OCI-M1 (cell line): ENCODE measurements around the gene ABCG4.
"Not testable (repeated sequence)": the region's sequence is repeated elsewhere in the genome, so short reads cannot be mapped to it uniquely, and the experiment has no call there.

Experiments
- DNase-seq: peaks from one replicate; lab custom pipeline; 2025; lab: John Stamatoyannopoulos, UW

ABCG4 gene

DNA sequence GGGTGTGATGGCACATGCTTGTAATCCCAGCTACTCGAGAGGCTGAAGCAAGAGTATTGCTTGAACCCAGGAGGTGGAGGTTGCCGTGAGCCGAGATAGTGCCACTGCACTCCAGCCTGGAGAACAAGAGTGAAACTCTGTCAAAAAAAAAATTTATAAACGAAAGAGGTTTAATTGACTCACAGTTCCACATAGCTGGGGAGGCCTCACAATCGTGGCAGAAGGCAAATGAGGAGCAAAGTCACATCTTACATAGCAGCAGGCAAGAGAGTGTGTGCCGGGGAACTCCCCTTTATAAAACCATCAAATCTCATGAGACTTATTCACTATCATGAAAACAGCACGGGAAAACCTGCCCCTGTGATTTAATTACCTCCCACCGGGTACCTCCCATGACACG, 35.5 kb downstream of the ABCG4 start:
- DNase-seq = not testable (repeated sequence)

DNA sequence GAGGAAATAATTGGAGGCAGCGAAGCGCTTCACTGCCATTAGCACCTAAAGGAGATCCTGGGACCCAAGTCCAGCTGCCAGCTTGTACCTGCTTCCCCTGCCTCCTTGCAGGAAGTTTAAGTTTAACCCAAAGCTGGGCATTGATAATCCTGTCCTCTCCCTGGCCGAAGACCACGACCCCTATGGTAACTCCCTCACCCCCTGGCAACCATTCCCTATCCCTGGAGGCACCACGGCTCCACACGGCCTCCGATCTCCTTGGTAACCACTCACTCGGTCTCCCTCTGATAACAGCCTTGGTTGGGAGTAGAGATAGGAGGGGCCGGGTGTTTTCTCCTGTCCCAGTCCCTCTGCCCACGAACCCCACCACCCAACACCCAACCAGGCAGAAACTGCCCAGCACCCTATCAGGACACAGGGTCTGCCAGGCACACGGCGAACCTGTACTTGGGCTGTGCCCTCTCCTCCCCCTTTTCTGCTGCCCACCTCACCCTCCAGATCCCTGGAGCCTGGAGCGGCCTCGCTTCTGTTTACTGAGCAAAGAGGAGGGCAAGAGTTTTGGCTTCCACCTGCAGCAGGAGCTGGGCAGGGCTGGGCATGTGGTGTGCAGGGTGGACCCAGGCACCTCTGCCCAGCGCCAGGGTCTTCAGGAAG, 37.3 kb downstream of the ABCG4 start:
- no peak for DNase-seq

DNA sequence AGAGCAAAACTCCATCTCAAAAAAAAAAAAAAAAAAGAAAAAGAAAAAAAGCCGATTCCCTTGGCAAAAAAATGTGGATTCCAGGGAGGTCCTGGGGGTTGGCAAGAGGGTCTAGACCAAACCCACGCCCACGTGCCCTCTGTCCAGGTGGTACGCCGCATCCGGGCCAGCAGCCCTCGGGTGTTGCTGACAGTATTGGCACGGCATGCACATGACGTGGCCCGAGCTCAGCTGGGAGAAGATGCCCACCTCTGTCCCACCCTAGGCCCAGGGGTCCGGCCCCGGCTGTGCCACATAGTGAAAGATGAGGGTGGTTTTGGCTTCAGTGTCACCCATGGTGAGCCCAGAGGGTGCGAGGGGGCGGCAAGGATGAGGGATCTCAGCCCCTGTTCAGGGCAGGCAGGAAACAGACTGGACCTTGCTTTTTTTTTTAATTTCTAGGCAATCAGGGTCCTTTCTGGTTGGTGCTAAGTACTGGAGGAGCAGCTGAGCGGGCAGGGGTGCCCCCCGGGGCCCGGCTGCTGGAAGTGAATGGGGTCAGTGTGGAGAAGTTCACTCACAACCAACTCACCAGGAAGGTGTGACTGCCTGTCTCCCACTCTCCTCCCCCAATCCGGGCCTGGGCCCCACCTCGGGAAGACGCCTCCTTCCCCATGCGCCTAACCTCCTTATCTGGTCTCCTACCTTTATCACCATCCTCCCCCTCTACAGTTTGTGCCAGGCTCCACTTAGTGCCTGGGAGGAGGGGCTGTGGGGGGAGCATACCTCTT, 38.5 kb downstream of the ABCG4 start:
- no peak for DNase-seq

DNA sequence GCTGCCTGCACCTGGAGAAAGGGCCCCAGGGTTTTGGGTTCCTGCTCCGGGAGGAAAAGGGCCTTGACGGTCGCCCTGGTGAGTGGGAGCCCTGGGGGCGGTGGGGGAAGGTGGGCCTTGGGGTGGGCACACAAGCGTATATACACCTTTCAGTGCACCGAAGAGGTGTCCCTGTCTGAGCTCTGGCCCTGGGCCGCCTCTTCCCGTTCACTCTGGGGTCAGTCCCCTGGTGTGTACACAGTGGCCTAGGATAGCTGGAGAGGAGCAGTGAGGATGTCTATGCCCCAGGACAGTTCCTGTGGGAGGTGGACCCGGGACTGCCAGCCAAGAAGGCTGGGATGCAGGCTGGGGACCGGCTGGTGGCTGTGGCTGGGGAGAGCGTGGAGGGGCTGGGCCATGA, 39.2 kb downstream of the ABCG4 start:
- no peak for DNase-seq

DNA sequence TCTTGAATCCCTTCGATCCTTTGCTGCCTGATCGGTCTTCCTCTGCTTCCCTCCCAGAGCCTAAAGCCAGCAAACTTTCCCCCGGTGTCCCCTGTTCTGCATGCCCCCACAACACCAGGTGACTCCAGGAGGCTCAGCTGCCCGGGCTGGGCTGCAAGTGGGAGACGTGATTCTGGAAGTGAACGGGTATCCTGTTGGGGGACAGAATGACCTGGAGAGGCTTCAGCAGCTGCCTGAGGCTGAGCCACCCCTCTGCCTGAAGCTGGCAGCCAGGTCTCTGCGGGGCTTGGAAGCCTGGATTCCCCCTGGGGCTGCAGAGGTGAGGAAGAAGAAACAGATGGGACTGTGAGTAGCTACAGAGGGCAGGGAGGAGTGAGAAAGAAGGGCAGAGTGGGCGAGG, 40.0 kb downstream of the ABCG4 start:
- no peak for DNase-seq

DNA sequence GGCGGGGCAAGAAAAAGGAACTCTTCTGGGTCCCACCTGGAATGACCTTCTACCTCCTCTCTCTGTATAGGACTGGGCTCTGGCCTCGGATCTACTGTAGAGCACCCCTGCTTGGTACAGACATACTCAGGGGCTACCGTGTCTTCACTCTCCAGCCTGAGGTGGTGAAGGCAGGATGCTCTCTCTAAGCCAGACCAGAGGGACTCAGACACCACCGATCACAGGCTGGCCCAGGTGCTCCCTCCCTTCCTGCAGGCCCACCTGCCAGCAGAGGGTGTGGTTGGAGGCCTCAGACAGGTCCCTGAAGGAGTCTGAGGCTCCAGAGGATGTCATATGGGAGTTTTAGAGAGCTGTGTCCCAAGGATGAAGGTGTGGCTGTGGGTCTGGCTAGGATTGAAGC, 40.5 kb downstream of the ABCG4 start:
- DNase-seq = no peak

DNA sequence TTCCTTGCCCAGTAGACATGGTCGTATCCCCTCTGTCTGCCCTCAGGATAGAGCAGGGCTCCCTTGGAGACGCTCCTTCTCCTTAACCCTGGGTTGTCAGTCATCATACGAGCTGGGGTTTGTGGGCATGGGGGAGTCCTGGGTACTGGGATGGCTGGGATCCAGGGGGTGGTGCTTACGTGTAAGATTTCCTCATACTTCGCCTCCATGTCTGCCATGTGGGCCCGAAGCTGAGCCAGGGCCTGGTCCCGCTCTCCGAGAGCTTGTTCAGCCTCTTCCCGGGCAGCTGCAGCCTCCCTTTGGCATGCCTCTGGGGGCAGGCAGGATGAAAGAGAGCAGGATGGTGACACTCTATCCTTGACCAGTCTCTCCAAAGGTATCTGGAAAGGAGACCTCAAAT, 41.7 kb downstream of the ABCG4 start:
- DNase-seq = no peak

DNA sequence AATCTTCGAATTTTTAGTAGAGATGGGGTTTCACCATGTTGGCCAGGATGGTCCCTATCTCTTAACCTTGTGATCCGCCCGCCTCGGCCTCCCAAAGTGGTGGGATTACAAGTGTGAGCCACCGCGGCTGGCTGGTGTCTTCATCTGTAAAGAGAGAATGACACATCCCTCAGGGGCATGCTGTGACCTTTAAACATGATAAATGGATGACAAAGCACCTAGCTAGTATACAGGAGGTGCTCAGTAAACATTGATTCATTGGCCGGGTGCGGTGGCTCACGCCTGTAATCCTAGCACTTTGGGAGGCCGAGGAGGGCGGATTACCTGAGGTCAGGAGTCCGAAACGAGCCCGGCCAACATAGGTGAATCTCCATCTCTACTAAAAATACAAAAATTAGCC, 42.4 kb downstream of the ABCG4 start:
- DNase-seq = not testable (repeated sequence)

DNA sequence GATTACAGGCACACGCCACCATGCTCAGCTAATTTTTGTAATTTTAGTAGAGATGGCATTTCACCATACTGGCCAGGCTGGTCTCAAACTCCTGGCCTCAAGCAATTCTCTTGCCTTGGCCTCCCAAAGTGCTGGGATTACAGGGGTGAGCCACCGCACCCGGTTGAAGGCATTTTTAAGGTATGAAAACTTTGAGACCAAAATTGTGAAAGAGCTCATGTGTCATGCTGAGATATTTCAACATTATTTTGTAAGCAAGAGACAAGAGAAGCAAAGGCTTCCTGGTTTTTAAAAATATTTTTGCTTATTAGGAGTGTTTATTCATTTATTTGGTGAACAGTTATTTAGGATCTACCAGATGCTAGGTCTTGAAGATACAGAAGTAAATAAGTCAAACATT, 43.3 kb downstream of the ABCG4 start:
- no peak for DNase-seq

DNA sequence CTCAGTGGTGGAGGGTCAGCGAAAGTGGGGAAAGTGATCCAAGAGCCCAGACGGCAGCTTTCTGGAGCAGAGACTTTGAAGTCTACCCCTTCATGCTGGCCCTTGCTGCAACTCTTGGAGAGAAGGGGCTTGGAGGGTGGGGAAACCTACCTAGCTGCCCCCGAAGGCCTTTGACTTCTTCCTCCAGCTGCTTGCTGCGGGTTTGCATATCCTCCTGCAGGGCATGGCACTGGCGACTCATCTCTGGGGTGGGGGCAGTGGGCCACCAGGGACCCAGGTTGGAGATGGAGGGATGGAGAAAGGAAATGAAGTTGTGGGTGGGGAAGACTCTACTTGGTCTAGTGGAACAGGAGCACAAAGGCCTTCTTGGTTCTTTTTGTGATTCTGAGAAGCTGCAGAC, 44.1 kb downstream of the ABCG4 start:
- no peak for DNase-seq

DNA sequence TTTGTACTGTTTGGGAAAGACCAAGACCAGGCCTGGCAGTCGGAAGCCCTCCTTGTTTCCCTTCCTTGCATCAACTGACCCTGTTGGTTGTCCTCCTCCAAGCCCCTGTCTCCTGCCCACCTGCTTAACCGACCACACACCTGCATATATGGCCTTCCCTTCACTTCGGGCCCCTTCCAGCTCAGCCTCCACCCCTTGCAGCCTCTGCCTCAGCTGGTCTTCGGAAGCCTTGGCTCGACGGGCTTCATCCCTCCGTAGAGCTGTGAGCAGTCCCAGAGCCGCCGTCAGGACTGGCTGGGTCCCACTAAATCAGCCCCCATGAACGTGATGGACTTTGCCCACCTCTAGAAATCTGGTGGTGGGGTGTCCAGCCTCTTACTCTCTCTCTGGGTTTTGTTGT, 44.8 kb downstream of the ABCG4 start:
- no peak for DNase-seq

DNA sequence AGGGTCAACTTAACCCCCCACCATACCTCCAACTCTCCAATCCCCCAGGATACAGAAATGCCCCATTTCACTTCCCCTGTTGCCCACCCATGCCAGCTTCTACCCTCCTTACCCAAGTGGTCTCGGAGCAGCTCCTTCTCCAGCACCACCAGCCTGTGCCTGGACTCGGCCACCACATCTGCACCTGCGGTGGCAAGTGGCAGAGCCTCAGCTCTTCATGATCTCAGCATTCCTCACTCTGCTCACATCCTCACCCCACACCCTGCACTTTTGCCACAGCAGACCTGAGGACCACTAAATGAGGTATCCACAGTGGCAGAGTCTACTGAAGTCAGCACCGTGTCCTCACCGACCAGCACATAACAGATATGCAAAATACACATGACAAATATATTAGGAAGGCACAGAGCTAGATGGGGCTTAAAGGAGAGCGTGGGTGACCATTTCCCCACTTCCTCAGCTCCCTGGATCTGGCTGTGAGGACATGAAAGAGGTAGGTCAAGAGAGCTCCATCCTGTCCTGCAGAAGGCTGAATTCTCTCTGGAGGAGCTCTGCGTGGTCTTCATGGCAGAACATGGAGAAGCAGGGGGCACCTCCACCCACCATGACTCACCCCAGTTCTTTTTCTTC, 46.1 kb downstream of the ABCG4 start:
- no peak for DNase-seq

DNA sequence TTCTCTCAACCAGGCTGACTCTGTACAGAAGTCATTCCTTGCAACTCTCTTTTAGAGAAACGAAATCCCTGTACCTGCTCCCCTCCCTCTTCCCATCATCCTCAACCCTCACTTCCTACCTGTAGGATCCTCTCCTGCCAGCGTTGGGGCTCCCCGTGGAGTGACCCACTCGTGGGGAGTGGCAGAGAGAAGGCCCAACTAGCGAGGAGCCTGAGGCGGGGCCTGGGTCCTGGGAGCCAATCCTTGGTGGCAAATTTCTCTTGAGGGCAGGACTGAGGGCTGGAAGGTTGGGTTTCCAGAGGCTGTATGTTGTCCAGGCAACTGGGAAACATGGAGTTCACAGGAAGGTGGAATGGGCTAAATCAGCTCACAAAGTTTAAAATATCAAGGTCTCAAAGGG, 46.8 kb downstream of the ABCG4 start:
- DNase-seq = no peak

DNA sequence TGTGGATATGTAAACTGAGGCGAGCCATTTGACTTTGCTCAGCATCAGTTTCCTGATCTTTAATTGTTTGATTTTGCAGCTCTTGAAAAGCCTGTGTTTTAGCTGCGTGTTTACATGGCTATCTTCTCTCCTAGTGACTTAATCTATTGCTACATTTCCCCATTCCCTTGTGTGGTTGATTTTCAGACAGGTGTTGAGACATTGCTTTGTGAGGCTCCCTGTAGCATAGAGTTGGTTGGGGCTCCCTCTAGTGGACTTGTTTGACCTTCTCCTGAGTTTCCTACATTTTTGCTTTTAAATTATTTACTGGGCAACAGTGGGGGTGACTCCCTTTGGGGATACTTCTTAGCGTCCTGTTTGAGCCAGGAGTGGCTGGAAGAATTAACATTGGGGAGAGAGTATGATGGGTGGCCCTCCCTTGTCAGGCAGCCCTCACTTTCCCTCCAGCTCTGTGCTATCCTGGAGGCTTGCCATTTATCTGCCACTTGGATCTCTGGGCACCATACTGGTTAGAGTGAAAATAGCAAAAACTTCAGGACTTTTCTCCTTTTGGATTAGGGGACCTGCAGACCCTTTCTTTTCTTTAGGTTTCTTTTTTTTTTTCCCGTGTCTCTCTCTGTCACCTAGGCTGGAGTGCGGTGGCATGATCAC, 48.1 kb downstream of the ABCG4 start:
- peak; percentile 96 for DNase-seq

DNA sequence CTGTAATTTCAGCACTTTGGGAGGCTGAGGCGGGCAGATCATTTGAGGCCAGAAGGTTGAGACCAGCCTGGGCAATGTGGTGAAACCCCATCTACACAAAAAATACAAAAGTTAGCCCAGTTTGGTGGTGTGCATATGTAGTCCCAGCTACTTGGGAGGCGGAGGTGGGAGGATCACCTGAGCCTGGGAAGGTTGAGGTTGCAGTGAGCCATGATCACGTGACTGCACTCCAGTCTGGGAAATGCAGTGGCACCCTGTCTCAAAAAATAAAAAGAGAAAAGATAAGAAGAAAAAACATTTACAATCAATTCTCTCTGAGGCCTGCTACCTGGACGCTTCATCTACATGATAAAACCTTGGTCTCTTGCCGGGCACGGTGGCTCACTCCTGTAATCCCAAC, 50.1 kb downstream of the ABCG4 start:
- no peak for DNase-seq

DNA sequence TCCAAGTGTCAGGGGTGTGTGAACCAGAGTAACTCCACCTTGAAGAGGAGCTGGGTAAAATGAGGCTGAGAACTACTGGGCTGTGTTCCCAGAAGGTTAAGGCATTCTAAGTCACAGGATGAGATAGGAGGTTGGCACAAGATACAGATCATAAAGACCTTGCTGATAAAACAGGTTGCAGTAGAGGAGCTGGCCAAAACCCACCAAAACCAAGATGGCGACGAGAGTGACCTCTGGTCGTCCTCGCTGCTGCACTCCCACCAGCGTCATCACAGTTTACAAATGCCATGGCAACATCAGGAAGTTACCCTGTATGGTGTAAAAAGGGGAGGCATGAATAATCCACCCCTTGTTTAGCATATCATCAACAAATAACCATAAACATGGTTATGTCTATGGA, 52.4 kb downstream of the ABCG4 start:
- DNase-seq = not testable (repeated sequence)

DNA sequence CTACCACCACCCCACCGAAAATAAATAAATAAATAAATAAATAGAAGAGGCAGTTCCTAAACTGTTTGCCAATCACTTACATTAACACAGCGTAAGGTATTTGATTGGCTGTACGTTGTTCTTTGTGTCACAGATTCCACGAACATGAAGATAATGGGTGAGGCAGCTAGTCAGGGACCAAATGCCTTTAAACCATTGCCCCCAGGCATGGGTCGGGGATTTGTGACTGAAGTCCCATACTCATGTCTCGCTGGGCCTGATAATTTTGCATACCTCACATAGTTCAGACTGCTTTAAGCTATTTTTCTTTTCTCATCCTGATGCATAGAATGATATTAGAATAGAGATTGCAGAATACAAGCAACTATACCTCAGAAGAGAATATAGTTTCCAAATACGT, 53.7 kb downstream of the ABCG4 start:
- DNase-seq = no peak

DNA sequence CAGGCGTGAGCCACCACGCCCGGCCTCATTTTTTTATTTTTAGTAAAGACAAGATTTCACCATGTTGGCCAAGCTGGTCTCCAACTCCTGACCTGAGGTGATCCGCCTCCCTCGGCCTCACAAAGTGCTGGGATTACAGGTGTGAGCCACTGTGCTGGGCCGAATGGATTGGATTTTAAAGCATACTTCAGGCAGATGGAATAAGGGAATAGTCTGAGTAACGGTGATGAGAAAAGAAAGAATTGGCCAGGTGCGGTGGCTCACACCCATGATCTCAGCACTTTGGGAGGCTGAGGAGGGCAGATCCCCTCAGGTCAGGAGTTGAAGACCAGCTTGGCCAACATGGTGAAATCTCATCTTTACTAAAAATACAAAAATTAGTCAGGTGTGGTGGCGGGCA, 55.2 kb downstream of the ABCG4 start:
- no peak for DNase-seq

DNA sequence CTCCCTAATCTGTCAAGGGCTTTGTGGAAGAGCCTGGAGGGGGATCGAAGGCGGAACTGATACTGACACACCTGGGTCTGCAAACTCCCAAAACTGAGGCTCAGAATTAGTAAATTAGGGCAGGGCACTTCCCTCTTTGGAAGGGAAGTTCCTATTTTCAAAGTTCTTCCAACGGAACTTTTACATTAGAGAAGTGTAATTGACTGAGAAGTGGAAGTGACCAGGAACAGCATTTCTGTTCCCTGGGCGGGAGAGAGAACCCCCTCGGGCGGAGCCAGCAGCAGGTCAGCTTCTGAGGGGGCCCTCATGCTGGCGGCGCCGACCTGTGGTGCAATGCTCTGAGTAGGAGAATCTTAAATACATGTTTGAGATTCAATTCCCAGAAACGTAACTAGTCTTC, 56.2 kb downstream of the ABCG4 start:
- DNase-seq = peak; percentile 62

DNA sequence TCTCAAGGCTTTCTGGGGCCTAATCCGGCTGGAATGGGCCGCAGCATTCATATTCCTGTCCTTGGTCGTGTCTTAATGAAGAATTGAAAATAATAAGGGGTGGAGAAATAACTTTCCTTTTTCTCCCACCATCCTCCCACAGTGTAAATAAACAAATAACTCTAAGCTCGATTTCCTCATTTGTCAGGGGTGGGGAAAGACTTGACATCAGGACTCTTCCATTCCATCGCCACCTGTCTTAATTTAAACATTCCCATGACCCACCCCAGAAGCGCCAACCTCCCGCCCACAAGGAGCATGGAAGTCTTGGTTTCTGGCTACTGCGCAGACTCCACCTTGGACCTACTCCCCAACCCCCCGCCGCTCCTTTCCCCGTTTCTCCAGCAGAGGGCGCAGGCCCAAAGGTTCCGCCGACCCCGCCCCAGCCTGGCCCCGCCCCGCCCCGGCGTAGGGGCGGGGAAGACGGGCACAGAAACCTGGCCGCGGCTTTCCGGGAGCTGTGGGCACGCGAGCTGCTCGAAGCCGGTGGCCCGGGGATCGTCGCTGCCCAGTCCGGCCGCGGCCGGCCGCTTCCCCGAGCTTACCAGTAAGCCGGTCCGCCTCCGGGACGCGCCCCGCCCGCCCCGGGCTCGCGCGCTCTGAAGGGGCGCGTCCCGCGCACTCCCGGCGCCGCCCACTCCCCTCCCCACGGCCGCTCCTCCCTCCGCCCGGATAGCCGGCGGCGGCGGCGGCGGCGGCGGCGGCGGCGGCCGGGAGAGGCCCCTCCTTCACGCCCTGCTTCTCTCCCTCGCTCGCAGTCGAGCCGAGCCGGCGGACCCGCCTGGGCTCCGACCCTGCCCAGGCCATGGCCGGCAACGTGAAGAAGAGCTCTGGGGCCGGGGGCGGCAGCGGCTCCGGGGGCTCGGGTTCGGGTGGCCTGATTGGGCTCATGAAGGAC, 57.0 kb downstream of the ABCG4 start, which contains the start of gene CBL:
TSS of gene CBL (plus strand) at position 766 of the 937 bp plus-strand sequence. CDS start at position 845, 79 bp downstream.
- peak; percentile 97 for DNase-seq
